NCI-H1417 (cell line): ENCODE results near the gene RIN3.

Experiments used
- DNase-seq, 3 experiments: peaks; one replicate each; lab custom pipeline; 2025; lab: John Stamatoyannopoulos, UW

Gene RIN3

GRCh38 chr14:92649934-92650545, 136.5 kb downstream of the RIN3 start:
- no peak for DNase-seq

GRCh38 chr14:92650581-92651105, 137.1 kb downstream of the RIN3 start:
- DNase-seq = no peak

GRCh38 chr14:92651106-92651757, 137.7 kb downstream of the RIN3 start:
- no peak for DNase-seq

GRCh38 chr14:92651758-92652406, 138.3 kb downstream of the RIN3 start:
- no peak for DNase-seq

GRCh38 chr14:92652413-92653151, 139.0 kb downstream of the RIN3 start:
- no peak for DNase-seq

GRCh38 chr14:92653162-92653651, 139.6 kb downstream of the RIN3 start:
- no peak for DNase-seq

GRCh38 chr14:92654239-92654901, 140.8 kb downstream of the RIN3 start:
- no peak for DNase-seq

- DNase-seq = no peak
Observed at GRCh38 chr14:92655419-92656201, 142.0 kb downstream of the RIN3 start.

GRCh38 chr14:92656306-92657081, 142.9 kb downstream of the RIN3 start:
- DNase-seq = no peak

GRCh38 chr14:92657457-92658142, 144.0 kb downstream of the RIN3 start:
- no peak for DNase-seq

GRCh38 chr14:92658160-92658559, 144.6 kb downstream of the RIN3 start:
- no peak for DNase-seq

GRCh38 chr14:92658684-92659083, 145.1 kb downstream of the RIN3 start:
- DNase-seq = no peak

GRCh38 chr14:92659765-92660561, 146.4 kb downstream of the RIN3 start:
- DNase-seq = no peak

GRCh38 chr14:92660571-92660970, 147.0 kb downstream of the RIN3 start:
- peak in 1 of 3 experiments; percentile 24 for DNase-seq

- no peak for DNase-seq
Observed at GRCh38 chr14:92663049-92663448, 149.5 kb downstream of the RIN3 start.

- no peak for DNase-seq
Observed at GRCh38 chr14:92665661-92666110, 152.1 kb downstream of the RIN3 start.

- DNase-seq = no peak
Observed at GRCh38 chr14:92666251-92666650, 152.7 kb downstream of the RIN3 start.

- DNase-seq = no peak
Observed at GRCh38 chr14:92668276-92668973, 154.8 kb downstream of the RIN3 start.
